HG03378 (cell line): ENCODE results near the gene NT5E.

Experiments used
- ATAC-seq: cut with Tn5 transposase; IDR thresholded peaks from one replicate; pipeline ENCODE4 v1.9.1; 2021; ENCODE audit warnings: mild to moderate bottlenecking, moderate library complexity; ENCODE audit not compliant: unreplicated experiment

The NT5E gene

DNA sequence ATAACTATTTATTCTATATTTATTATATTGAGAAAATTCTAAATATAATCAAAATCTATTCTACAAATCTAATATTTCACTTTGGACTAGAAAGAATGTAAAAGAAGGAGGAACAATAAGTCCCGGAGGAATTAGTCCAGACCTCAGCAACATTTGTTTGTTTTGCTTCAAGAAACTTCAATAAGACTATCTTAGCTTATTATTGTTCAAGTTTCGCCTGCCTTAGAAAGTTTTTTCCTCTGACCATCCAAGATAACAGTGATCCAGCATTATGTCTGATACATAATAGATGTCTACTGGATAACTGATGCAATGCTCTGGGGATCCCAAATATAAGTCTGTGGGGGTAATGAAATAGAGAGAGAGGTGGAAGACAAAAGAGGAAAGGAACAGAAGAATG lies 28.7 kb upstream of the NT5E start:
- no peak for ATAC-seq

DNA sequence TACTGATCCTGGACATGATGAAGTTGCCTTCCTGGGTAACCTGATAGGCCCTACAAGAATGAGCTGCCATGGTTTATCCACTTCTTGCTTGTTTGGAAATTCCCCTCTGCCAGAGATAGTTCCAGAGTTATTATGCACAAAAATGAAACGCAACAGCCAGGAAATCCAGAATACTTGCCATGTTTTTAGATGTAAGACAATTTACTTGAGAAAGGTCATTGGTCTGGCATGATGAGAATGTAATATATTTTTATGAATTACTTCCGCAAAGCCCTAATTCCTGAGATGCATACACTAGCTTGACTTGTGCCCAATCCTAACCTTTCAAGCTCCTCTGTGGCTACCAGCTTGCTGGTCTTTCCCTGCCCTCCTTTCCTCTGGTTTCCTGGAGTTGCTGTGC lies 27.9 kb upstream of the NT5E start:
- ATAC-seq, result no peak

DNA sequence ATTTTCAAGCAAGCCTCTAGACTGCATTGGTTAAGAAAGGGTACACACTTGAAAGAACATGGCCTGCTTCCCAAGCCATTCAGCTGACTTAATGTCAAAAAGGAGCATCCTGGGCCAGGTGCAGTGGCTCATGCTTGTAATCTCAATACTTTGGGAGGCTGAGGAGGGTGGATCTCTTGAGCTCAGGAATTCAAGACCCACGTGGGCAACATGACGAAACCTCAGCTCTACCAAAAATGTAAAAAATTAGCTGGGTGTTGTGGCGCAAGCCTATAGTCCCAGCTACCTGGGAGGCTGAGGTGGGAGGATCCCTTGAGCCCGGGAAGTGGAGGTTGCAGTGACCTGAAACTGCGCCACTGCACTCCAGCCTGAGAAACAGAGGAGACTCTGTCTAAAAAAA lies 26.9 kb upstream of the NT5E start:
- ATAC-seq, result no peak

DNA sequence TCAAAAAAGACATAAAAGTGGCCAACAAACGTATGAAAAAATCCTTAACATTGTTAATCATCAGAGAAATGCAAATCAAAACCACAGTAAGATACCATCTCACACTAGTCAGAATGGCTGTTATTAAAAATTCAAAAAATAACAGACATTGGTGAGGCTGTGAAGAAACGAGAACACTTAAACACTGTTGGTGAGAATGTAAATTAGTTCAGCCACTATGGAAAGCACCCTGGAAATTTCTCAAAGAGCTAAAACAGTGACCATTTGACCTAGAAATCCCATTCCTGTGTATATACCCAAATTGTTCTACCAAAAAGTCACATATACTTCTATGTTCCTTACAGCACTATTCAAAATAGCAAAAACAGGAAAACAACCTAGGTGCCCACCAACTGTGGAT lies 24.9 kb upstream of the NT5E start:
- peak; percentile 54 for ATAC-seq

DNA sequence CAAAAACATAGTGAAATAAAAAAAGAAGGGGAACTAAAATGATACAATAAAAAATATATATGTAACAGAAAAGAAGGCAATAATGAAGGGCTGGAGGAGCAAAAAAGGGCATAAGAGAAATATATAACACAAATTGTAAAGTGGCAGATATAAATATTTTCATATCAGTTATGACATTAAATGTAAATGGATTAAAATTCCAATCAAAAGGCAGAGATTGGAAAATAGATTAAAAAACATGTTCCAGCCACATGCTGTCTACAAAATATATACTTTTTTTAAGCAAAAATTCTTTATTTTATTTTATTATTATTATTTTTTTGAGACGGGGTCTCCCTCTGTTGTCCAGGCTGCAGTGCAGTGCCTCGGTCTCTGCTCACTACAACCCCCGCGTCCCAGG lies 23.9 kb upstream of the NT5E start:
- no peak for ATAC-seq

DNA sequence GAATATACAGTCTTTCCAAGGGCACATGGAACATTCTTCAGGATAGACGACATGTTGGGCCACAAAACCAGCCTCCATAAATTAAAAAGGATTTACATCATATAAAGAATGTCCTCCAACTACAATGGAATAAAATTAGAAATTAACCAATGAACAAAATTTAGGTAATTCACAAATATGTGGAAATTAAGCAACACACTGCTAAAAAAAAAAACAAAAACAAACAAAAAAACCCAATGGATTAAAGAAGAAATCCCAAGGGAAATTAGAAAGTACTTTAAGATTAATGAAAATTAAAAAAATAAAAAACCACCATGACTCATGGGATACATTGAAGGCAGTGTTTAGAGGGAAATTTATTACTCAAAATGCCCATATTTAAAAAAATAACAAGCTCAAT lies 21.4 kb upstream of the NT5E start:
- ATAC-seq, result no peak

DNA sequence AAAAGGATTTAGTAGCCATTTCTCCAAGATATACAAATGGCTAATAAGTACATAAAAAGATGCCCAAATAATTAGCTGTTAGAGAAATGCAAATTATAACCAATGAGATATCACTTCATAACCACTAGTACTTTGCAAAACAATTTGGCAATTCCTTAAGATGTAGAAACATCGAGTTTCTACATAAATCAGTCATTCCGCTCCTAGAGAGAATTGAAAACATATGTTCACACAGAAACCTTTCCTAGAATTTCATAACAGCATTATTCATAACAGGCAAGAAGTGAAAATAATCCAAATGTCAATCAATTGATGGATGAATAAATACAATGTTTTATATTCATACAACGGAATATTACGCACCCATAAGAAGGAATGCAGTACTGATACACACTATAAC lies 20.5 kb upstream of the NT5E start:
- ATAC-seq, result no peak

DNA sequence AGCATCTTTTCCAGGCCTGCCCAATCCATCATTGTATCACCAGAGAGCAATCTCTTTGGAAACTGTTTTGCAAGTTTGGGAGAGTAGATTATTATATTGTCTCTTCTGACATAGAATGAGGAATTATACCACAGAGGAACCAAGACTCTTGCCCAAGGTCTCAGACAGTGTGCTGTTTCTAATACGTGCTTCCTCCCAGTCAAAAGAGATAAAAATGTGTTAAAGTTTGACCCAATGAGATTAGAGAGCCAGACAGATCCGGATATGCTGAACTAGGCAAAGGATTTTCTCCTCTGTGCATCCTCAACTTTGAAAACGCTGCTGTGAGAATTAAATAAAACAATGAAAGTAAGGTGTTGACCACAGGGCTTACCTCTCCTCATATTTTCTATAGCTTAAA lies 18.6 kb upstream of the NT5E start:
- ATAC-seq, result no peak

DNA sequence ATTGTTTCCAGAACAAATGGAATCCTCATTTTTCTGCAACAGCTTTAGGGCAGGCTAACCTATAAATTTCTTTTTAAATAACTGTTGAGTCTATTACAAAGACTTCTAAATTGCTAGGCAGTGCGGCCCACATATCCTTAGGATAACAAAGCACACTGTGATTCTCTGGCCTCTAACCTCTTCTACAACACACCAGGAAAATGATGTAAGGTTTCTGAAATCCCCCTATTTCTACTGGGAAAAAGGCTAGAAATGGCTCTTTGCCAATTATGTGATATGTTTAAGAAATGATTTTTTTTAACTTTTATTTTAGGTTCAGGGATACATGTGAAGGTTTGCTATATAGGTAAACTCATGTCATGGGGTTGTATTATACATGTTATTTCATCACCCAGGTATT lies 17.3 kb upstream of the NT5E start:
- no peak for ATAC-seq

DNA sequence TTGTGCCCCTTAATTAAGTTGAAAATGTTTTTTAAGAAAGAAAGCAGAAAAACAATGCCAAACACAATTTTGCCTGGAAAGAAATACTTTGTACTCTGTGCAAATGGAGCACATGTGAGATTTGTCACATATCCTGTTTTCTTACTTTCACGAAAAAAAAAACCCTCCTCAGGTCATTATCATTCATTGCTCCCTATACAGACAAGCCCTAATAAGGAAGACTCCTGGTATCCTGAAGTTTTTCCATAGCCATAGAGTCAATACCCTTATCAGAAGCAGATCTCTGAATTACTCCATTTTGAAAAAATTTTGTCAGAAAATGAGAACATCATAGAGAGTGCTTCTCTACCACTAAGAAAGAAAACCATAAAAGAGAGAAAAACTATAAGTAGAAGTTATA lies 14.0 kb upstream of the NT5E start:
- no peak for ATAC-seq

DNA sequence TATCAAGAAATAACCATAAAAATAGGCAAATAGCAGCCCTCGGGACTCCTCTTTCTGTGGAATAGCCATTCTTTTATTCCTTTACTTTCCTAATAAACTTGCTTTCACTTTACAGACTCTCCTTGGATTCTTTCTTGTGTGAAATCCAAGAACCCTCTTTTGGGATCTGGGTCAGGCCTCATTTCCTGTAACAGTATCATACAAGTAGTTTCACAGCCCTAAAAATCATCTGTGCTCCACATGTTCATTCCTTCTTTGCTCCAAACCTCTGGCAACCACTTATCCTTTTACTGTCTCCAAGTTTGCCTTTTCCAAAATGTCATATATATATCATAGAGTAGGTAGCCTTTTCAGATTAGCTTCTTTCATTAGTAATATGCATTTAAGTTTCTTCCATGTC lies 13.5 kb upstream of the NT5E start:
- ATAC-seq, result no peak

DNA sequence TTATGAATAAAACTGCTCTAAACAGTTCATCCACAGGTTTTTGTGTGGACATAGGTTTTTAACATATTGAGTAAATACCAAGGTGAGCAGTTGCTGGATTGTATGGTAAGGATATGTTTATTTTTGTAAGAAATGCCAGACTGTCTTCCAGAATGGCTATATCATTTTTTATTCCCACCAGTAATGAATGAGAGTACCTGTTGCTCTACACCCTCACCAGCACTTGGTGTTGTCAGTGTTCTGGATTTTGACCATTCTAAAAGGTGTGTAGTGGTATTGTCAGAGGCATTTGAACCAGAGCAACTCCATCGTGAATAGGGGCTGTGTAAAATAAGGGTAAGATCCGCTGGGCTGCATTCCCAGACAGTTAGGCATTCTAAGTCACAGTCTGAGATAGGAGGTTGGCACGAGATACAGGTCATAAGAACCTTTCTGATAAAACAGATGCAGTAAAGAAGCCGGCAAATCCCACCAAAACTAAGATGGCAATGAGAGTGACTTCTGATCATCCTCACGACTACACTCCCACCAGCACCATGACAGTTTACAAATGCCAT lies 12.9 kb upstream of the NT5E start:
- no peak for ATAC-seq

DNA sequence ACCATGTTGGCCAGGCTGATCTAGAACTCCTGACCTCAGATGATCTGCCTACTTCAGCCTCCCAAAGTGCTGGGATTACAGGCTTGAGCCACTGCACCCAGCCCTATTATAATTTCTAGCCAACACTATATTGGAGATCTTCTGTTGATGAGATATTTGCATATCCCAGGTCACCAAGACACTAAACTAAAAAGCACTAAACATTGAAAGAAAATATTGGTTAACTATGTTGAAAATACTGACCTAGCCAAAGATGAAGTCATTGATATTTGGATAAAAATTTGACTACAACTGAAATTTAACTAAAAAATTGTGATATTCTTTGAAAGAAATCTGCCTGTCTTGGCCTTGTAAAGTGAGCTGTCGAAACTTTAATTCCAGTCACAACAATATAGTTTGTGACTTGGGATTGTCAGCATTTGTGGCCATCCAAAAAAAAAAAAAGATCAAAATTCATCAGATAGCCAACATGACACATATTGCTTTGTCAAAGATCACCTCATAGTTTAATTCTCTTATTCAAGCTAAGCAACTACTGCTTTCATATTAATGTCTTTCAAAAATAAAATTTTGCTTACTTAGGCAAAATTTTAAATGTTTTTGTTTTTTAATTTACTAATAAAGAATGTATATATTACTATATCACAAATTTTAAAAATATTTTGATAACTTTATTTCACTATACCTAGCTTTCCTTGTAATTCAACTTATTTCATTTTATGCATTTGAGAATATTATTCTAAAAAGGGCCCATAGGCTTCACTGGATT lies 6.3 kb upstream of the NT5E start:
- no peak for ATAC-seq

DNA sequence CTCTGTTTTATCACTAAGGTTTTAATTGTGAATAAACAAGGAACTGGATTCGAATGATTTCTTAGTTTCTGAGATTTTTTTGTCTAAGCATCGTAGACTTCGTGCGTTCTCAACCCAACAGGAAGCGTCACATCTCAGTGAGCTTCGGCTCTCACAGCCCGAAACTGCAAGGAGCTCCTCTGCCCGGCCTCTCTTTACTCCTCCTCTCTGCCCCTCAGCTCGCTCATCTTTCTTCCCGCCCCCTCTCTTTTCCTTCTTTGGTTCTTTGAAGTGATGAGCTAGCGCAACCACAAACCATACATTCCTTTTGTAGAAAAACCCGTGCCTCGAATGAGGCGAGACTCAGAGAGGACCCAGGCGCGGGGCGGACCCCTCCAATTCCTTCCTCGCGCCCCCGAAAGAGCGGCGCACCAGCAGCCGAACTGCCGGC lies 480 bp upstream of the NT5E start:
- ATAC-seq, result peak; percentile 73

DNA sequence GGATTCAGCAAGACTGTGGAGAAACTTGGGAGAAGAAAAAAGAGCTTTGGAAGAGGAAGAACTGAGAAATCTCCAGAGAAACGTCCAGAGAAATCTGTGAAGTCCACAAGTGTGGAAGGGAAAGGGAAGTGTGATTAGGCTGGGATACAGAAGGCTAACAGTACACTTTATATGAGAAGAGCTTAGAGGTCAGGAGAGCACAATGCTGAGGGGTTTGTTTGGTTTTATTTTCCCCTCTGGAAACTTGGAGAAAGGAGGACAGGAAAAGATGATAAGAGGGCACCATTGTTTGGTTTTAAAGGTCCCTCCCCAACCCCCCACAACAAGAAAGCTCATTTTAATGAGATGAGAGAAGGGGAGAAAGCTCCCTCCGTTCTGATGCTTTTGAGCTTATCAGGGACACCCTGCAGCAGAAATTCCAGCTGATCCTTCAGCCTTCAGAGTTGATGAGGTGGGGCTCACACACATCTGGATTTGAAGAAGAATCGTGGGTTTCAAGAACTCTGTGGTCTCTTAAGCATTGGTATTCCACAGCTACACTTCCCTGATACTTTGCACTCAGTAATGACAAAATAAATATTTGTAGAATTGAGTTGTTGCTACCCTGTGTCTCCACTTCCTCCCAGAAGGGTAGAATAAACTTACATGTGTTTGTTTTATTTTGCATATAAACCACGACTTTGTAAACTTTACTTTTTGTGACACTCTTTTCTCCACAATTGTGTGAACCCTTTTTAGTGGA lies 1.9 kb downstream of the NT5E start:
- no peak for ATAC-seq

DNA sequence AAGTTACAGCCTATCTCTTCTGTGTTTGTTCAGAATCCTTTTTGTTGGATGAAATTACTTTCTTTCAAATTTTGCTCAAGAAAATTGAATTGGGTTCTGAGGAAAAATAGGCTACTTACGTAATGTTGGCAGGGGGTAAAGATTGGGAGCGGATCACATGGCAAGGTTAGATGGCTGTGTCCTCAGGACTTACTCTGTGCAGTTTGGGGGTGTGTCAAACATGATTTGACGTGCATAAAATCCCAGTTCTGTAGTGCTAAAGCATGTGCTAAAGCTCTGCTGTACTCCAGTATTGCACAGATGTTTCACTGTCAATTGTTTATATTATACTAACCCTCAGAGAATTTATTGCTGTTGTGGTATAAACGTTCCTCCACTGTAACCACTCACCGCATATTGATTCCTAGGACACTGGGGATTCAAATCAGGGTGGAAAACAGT lies 2.6 kb downstream of the NT5E start:
- no peak for ATAC-seq

DNA sequence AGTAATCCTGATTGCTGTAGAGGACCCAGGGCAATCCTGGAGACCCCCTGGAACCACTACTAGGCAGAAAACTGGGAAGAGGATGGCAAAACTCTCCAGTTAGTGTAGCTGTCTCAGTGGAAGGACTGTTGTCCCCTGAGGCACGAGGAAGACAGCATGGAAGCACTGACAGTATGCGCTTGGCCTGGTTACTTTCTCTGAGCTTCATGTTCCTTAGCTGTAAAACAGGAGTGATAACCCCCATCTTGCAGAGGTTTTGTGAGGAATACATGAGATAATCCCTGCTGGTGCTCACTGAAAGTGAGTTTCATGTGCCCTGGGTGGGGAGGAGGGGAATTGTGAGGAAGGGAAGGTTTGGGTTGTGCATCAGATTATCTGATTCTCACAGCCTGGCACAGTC lies 3.2 kb downstream of the NT5E start:
- no peak for ATAC-seq

DNA sequence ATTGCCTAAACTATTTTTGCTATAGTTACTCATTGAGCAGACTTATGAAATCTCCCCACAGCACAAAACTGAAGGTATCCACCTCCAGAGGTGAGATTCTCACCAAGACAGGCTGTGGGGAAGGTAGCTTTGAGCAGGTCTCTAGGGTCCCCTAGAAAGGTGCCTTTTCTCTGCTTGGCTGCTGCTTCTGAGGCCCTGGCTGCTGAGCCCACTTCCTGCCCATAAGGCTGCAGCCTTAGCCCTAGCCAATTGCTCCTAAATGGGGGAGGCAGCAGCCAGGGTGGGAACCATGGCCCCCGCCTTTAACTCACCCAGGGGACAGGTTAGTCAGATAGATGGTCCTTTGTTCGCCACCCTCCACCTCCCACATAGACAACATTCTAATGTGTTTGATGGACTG lies 3.6 kb downstream of the NT5E start:
- ATAC-seq, result no peak

DNA sequence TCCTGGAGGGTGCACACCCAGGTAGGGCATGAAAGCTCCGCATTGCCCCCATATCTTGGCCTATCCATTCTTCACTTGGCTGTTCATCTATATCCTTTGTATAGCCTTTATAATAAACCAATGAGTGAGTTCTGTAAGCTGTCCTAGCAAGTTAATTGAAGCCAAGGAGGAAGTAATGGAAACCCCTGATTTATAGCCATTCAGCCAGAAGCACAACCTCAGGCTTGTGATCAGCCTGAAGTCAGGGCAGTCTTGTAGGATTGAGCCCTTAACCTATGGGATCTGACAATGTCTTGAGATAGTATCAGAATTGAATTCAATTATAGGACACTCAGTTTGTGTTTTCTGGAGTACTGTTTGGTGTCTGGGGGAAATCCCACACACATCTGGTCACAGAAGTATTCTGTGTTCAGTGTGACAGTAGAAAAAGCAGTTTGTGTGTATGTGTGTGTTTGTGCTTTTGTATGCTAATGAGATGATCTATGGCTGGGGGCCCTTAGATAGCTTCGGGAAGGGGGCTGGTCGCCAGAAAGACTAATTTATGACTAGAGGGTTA lies 5.7 kb downstream of the NT5E start:
- no peak for ATAC-seq

DNA sequence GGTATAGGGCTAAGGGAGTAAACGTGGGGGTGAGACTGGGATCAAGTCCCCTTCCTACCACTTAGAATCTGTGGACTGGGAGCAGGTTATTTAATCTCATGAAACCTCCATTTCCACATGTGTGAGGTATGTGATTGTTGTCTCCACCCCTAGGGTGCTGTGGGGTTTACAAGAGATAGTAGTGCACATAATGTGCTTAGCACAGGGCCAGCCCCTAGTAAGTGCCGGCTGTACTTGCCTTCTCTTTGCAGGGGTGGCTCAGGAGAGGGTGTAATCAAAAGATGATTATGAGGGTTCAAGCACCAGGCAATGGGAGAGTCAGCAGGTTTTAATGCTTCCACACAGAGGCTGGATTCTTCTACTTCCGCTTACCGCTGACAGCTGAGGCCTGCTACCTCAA lies 6.9 kb downstream of the NT5E start:
- ATAC-seq, result no peak

DNA sequence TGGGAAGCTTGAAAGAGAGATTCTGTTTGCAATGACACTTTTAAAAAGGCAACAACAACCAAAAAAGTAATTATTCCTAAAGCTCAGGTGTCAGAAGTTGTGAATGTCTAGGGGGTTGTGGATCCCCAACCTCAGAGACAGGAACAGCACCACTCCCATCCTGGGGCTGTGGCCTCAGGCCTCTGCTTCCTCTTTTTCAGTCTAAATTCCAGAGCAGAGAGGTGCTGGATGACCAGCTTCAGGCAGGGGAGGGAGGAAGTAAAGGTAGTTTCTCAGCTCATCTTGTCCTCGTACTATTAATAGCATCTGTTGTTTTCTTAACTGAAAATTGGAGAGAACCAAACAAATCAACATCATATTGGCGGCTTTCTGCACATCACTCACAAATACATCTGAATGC lies 8.3 kb downstream of the NT5E start:
- no peak for ATAC-seq

DNA sequence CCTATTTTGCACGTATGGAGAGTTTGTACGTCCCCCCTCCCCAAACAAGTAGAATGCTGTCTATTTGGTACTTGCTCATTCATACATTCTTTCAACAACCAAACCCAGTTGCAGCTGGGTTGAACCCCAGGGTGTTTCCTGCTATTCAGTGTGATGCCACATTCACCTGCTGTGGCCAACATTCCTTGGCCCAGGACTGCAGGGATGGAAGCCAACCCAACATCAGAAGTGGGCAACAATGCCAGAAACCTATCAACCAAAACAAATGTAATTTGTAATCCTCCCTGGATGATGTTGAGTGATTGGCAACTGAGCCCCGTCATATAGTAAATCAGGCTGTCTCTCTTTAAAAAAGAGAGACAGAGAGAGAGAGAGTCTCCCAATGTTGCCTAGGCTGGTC lies 8.9 kb downstream of the NT5E start:
- no peak for ATAC-seq
